HG03565 (cell line): ENCODE data around the gene DCP1B.

Source experiments
- ATAC-seq: cut with Tn5 transposase; IDR thresholded peaks from one replicate; pipeline ENCODE4 v1.9.1; 2021; ENCODE audit warnings: mild to moderate bottlenecking, moderate library complexity; ENCODE audit not compliant: unreplicated experiment

Gene DCP1B

DNA sequence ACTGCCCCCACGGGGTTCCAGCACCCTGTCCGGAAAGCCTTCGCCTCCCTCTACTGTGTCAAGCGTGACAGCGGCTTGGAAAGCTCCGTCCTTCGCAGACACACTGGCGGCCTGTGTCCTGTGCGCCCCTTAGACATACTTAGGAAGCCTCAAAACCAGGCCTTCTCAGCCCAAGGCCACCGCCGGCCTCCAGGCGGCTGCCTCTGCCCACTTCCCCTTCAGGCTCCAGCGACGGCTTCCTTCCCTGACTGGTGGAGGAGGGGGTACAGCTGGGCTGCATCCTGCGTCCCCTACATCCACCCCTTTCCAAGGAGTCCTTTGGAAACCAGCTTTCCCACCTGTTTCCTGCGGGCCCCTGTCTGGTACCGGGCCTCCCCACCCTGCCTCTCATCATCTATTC, 83.3 kb downstream of the DCP1B start:
- no peak for ATAC-seq

DNA sequence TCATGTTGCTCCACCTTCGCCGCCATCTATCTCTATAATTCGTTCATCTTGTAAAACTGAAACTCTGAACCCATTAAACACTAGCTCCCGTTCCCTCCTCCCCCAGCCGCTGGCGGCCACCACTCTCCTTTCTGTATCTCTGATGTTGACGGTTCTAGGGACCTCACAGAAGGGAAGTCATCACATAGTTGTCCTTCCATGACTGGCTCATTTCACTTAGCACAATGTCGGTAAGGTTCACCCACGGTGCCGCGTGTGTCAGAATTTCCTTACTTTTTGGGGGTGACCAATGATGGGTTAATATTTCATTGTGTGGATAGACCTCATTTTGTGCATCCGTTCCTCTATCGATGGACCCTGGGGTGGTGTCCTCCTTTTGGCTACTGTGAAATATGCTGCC, 83.8 kb downstream of the DCP1B start:
- ATAC-seq, result no peak

DNA sequence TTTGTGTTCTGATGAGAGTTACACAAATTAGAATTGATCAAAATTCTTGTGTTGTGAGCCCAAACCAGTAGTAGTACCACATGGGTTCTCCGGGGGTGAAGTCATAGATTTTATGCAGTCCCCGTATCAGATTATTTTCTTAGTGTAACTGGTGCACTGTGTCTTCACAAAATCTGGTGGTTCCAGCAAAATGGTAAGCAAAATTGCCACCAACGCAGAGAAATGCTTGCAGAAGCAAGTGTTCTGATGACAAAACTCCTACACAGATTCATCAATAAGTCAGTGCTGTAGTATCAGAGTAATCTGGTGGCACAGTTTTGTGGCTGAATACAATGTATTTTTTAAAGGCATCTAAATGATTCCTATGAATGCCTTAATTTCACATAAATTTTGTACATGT, 84.5 kb downstream of the DCP1B start:
- no peak for ATAC-seq

DNA sequence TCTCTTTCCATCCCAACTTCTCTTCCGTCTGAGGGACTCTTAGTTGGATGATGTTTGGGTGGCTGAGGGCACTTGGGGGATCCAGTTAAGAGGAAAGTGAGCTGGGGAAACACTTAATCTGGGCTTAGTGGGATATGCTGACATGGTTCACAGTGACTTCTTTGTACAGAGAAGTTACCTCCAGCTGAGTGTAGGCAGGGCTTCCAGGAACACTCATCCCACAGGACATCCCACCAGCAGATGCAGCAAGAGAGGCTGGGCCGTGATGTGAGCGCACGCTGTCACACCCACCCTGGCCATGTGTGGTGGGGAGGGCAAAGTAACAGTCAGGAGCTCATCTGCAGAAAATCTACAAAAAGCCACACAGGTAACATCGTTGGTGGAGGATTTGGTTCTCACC, 85.0 kb downstream of the DCP1B start:
- ATAC-seq, result no peak

DNA sequence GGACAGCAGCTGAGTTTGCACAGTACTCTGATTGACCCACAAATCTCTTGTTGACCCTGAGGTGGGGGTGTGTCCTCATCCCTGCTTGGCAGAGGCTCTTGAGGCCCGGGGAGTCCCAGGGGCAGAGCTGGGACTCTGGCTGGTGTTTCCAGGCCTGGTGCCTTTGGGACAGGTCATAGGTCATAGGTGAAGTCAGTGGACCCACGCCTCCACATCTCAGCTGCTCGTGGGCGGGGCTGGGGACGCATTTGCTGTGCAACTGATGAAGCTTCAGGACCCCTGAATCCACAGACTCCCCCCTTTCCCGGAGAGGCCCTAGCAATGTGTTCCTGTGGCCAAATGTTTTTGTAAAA, 85.4 kb downstream of the DCP1B start:
- no peak for ATAC-seq

DNA sequence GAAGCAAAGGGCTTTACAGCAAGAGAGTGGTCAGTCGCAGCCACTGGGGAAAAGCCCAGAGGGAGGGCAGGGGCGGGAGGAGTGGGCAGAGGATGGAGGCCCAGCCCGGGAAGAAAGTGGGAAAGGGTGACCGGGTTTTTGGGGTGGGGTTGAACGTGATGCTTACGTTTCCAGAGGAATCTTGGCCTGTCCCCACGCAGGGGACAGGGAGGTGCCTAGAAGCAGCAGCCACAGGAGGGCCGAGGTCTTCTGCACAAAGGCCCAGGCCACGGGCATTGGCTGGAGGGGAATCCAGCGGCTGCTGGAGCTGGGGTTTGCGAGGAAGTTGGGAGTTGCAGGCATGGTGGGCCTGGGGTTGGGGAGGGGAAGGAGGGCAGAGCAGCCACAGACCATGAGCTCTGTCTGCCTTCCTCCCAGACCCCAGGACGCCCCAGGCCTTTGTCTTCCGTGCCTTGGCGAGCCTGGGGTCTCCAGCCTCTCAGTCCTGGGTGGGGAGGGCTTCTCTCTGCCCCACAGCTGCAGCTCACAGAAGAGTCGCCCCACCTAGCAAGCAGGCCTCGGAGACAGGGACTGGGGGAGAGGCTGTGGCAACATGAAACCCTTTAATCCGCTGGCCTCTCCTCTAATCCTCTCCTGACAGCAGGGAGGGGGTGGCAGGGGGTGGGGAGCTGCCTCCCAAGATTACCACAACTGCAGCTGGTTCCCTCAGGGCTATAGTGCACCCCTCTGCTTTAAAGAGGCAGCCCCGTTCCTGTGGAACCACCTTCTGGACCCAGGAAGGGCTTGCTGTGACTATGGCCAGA, 86.0 kb downstream of the DCP1B start, which contains the start of gene CACNA2D4:
TSS of gene CACNA2D4 (minus strand) at position 572 of the 803 bp plus-strand sequence. CDS start at position 393, 179 bp downstream.
- no peak for ATAC-seq

DNA sequence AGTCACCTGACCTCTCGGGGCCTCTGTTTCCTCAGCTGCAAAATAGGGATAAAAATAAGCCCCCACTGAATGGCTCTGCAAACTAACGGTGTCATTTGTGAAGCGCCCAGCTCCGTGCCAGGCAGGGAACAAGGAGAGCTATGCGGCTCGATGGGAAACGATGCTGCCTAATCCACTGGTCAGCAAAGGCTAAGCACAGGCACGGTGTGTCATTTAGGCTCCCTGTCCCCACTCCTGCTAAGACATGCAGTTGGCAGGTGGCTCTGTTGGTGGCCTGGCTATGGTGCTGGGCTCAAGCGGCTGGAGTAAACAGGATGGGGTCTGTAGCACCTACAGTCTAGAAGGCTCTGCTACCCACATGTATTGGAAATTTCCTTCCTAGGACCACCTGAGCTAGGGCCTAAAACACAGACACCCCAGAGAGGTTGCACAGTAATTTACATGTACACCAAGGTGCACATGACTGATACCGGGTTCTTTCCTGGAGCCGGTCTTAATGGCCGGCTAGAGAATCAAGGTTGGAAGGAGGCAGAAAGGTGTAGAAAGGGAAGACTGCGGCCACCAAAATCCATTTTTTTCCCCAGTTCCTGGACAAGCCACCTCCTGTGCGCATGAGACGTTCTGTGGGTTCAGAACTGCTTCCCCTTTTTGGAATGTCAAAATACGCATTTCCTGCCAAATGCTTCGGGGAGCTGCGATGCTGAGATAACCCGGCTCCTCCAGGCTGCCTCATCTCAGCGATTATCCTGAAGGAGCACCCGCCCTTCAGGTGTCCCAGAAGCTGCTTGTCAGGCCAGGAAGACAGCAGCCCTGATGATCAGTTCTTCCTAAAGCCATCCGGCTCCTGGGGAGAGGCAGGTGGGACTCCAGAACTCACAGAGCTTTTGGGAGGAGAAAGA, 86.8 kb downstream of the DCP1B start:
- no peak for ATAC-seq

DNA sequence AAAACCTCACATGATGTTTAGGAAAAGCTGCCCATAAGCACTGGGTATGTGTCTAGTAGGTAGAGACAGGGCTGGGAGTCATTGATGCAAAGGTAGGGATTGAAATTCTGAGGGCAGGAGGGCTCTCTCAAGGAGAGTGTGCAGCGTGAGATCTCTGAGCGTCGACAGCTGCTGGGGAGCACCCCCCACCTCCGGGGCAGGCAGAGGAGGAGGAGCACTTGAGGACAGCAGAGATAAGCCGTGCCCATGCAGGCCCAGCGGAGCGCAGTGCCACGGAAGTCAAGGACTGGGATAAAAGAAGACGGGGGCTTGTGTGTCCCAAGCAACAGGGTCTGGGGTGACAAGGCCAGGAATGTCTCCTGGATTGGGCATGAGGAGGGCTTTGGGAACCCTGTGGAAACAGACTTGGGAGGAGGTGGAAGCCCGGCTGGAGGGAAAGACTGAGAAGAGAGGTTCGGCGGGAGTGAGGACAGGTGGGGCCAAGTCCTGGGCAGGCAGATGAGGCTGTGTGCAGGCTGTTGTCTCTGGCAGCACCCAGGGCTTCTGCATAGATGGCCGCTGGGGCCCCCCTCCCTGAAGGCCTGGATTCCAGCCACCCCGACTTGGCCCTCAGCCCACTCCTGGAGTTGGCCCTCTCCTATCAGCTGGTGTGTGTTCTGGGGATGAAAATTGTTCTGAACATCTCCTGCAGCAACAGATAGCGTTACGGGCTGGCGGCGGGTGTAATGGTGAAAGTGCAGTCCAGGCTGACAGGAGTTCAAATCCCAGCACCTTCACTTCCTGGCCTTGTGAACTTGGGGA, 87.7 kb downstream of the DCP1B start:
- no peak for ATAC-seq

DNA sequence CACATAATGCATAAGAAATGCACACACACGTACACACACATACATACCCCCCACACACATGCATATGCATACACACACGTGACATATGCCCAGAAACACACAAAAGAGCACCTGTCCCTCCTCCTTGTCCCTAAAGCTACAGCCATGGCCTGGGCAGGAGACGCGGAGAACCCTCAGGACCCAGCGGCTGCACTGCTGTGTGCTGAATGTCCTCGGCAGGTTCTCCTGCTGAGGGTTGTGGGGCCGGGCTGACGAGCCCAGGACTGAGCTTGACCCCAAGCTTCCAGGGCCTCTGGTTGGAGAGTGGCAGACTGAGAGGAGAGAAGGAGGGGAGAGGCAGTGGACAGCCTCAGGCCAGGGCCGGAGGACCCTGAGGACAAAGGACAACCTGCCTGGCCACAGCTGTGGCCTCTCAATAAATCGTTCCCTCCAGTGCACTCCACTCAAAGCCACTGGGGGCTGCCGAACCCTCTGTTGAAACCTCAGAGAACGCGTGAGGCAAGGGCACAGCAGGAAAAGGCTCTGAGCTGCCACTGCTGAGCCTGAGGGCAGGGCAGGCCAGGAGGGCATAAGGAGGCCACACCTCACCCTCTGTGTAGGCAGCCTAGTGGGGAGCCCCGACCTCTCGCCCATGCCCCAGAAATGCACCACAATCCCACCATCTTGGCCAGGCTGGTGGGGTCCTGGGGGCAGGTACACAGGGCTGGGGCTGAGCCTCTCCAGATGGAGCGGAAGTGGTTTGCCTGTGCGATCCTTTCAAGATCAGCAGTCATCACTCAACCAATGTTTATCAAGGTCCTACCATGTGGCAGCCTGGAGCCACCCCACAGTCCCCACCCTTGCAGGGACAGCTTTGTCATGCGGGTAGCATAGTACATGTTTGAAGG, 88.9 kb downstream of the DCP1B start:
- ATAC-seq, result no peak

DNA sequence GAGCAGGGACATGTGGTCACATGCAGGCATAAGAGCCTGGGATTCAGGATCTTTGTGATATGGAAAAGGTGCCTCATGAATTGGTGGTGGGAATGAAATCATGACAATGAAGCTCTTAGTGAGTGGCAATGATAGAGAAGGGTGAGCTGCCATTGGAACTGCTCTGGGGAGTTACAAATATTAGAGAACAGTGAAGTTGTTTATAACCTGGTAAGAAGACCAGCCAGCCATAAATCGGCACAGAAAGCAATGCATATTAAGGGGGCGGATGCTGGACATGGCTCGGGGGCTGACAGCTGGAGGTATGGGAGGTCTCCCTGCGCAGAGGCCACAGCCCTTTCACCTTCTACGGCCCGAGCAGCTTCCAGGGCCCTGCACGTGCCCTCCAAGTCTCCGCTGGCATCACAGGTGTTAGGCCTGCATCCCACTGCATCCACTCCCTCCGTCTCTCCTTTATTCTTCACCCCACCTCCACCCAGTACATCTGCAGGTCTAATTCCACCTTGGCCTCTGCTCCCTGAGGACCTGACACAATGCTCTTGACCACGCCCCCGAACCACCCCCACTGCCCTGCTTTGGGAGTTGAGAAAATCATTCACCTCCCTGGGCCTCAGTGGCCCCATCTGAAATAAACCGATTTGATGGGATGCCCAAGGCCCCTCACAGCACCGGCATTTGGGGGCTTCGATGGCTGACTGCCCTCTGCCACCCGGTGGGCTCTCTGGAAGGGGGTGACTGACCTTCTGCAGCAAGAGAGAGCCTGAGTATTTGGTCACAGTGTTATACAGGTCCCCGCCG, 89.9 kb downstream of the DCP1B start:
- no peak for ATAC-seq

DNA sequence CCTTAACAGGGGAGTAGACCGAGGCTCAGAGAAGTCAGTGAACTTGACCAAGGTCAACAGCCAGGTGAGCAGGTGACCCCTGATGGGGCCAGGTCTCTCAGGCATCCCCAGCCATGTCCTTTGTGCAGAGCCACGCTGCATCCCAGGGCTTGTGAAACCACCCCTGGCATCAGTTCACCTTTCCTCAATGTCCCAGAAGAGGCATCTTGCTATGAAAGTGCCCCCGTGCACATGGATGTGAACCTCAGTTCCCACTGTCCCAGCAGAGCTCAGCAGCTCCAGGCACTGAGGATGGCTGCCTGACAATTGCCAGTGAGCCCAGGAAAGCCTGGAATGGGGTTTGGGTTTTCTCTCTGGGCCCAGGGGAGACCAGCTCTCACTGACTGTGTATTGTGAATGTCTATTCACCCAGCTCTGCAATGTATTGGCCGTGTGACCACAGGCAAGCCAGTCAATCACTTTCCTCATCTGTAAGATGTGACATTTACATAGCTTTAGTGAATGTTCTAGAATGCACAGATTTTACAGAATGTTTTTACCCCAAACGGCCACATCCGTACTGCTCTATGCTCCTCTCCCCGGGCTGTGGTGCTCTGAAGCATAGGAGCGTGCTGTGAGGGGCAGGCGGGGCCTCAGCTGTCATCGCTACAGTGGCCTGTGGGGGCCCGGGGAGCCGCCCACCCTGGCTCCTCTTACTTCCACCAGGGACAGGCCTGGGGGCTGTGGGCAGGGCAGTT, 90.7 kb downstream of the DCP1B start:
- no peak for ATAC-seq

DNA sequence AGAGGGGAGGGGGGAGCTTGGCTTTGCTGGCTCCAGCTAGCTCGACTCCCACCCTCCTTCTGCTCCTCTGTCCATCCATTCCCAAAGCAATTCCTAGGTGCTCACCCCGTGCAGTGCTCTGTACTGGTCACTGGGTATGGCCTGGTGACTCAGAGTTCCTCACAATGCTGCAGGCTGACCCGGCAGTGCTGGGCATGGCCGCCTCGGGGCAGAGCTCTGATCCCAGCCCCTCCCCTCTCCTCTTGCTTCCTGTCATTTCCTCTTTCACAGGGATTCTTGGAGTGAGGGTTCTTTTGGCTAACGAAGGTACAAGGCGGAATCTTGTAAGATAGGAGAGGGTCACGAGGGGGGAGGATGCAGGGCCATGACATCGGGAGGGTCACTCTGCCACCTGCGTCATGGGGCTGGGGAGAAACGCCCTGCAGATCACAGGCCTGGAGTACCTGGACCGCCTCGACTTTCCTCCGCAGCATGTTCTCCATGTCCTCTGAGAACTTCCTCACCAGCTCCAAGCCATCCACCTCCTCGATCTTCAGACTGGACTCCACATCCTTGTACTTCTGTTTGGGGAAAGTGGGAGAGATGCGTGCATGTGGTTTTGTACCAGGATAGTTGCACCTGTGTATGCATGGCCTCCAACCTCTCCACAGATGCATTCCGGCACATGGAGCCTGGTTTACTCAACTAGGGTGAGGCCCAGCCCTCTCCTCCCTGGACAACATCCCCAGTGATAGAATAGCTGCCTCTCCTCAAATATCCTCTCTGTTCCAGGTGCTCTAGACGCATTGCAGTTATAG, 91.5 kb downstream of the DCP1B start:
- ATAC-seq, result no peak

DNA sequence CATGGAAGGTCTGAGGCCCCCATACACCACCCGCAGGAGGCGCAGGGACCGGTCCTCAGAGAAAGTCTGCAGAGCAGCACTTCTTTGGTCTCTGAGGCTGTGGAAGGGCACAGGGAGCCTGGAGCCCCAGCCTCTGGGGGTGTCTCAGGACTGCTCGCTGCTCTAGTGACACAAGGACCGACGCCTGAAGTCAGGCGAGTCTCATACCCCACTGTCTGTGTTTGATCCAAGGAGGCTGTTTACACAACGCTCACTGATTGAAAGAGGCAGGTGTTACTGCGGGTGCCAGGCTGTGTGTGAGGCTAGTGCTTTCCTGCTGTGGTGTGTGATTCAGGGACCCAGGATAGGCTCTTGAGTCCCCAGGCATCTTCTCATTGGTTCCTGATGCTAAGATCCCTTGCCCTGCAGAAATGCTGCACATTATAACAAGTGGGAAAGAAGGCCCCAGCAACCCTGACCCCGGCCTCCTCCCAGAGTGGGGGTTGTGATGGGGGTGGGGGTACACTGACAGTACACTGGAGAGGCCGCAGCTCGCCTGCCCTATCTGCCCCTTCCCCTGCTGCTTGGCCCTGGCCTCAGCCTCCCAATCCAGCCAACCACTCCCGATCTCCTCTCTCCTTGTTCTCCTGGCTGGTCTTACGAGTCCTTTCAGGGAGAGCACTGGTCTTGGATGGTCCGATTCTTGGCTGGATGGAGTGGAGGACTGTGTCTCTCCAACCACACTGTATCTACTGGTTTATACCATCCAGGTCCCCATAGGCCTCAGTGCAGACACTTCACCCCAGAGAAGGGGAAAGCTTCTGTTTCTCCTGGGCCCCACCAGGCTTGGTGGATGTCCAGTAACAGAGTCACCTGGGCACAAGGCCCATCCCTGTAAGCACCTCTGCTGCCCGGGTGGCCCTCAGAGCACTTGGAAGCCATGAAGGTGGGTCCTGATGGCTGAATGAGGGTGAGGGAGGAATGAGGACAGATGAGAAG, 92.4 kb downstream of the DCP1B start:
- ATAC-seq, result no peak

DNA sequence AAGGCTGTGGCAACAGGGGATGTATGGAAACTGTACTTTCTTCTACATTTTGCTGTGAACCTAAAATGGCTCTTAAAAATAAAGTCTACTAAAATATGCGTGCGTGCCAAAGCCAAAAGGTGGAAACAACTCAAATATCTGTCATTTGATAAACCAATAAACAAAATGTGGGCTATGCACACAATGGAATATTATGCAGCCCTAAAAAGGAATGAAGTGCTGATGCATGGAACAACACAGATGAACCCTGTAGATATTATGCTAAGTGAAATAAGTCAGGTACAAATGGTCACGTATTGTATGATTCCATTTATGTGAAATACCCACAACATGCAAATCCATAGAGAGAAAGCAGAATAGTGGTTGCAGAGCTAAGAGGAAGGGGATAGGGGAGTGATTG, 93.8 kb downstream of the DCP1B start:
- ATAC-seq, result no peak

DNA sequence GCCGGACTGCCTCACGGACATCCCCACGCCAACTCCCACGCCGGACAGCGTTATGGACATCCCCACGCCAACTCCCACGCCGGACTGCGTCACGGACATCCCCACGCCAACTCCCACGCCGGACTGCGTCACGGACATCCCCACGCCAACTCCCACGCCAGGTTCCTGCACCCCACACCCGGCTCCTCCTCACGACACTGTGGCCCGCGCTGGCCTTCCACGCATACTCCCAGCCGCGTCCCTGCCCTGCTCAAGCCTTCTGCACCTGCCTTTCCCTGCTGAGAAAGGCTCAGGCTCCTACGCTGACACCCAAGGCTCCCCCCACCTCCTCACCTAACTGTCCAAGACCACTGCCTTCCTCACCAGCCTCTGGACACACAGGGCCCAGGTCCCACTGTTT, 95.5 kb downstream of the DCP1B start:
- no peak for ATAC-seq

DNA sequence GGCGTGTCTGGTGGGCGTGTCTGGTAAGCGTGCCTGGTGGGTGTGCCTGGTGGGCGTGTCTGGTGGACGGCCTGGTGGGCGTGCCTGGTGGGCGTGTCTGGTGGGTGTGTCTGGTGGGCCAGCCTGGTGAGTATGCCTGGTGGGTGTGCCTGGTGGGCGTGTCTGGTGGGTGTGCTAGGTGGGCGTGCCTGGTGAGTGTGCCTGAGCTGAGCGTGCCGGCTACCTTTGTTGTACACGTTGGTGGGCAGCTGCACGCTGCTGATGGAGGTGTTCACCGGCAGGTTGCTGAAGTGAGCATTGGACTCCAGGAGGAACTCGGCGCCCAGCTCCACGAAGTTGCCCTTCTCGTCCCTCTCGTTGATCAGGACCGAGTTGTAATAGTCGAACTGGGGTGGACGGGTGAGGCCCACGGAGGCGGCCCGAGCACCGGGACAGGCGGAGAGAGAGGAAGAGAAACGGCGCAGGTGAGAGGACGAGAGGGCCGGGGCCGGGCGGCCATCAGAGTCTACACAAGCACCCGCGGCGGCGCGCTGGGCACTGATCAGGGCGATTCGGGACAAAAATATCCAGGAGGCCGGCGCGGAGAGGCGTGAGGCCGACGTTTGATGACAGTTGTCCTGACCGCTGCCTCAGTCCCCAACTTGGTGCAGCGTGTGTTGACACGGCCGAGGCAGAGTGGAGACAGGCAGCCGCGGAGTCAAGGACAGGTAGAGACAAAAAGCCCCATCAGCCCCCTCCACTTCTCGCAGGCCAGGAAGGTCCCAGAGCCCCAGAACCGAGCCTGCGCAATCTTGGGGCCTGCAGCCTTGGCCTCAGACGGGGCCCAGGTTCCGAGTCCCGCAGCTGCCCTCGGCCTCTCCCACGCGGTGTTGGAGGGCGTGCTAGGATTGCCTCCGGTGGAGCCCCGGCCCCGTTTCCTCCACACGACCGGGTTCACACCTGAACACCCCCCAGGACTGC, 96.3 kb downstream of the DCP1B start:
- no peak for ATAC-seq
